GM12873 (cell line): Measurements from ENCODE around the gene OR5B3.

Experiments used
- CTCF ChIP-seq: IDR thresholded peaks from 2 replicates; pipeline ENCODE4 v1.5.1; 2012; ENCODE audit warnings: low read depth, mild to moderate bottlenecking, moderate library complexity, low read length, control low read depth; ENCODE audit not compliant: insufficient read depth; ENCODE audit errors: missing control alignments

OR5B3 gene

DNA sequence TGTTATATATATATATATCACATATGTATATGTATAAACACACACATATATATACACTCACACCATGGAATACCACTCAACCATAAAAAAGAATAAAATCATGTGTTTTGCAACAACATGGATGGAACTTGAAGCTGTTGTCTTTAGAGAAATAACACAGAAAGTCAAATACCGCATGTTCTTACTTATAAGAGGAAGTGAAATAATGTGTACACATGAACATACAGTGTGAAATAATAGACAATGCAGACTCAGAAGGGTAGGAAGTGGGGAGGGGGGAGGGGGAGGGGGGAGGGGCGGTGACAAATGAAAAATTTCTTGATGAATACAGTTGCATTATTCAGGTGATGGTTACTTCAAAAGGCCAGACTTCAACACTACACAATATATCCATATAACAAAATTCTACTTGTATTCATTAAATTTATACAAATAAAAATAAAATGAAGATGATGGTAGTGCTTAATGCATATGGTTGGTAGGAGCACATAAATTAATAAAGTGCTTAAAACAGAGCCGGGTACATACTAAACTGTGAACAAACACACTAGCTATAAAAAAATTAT, 27.0 kb upstream of the OR5B3 start:
- TF ChIP-seq CTCF, result no peak

GRCh38 chr11:58429273-58429672, 22.6 kb upstream of the OR5B3 start:
- no peak for TF ChIP-seq CTCF

DNA sequence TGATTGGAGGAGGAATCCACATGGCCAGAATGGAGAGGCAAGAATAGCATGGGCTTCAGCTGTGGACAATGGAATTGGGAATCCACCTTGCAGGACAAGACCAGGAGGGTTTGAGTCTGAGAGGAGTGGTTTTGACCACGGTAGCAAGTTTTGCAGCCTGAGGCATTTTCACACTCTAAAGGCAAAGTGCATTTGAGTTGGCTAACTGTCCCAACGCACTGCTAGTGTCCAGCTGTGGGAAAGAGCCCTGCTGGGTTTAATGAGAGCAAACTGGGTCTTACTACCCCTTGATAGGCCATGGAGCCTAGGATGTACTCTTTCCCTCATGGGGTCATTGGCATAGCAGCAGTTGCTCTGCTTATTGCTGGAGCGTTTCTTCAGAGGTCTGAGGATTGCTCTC, 21.3 kb upstream of the OR5B3 start, which contains the start of gene OR5B2:
OR5B2 (minus strand) TSS at position 101 of the 400 bp plus-strand sequence. CDS start 4,860 bp downstream, outside the sequence.
- no peak for TF ChIP-seq CTCF

DNA sequence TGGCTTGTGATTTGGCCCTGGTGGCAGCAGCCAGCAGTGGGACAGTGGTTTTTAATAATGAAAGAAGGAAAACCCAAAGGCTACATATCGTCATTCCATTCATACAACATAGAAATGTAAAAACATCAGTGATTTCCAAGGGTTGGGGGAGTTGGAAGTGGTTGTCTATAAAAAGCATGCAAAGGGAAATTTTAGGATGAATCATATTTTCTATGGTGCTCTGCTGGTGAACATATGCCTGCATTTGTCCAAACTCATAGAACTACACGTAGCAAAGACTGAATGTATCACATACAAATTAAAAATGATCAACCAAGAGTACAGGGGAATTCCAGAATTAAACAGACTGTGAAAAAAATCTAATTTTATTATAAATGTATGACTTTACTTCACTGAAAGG, 11.1 kb downstream of the OR5B3 start:
- no peak for TF ChIP-seq CTCF

- no peak for TF ChIP-seq CTCF
Observed at GRCh38 chr11:58394195-58394594, 12.5 kb downstream of the OR5B3 start.

DNA sequence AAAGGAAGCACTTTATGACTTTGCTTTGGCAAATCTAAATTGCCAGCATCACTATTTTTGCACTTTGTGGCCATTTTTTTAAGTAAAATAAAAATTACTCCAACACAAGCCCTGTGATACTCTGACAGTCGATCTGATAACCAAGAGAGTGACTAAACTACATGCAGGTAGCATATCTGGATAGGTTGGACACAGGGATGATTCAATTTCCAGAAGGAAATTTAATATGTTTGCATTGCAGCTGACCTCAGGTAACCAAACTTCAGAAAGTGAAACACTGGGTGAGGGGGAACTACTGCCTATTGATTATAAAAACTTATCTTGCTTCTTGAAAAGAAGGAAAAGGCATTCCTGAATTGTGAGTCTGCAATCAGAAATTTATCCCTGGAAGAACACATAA, 13.9 kb downstream of the OR5B3 start:
- no peak for TF ChIP-seq CTCF

DNA sequence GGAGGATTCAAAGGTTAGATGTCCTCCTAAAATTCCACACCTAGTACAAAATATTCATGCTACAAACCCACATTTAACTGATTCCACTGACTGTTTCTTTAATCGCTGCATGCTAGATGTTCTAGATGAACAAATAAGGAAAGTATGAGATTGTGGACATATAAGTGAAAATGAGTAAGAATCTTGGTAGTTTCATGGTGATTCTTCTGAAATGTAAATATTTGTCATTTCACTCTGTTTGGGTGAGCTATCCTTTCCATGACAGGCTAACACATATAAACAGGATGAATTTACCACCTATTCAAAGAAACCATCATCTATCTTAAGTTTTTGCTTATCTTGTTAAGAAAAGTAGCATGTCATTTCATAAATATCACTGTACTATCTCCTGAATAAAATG, 14.8 kb downstream of the OR5B3 start:
- no peak for TF ChIP-seq CTCF

- TF ChIP-seq CTCF, result no peak
Observed at GRCh38 chr11:58390551-58391063, 16.1 kb downstream of the OR5B3 start.
